ENCODE data around the gene R3HDM2. TPM values are rescaled to one million over a fixed set of nuclear protein-coding genes. Genes with fewer than 3 reads are reported as not detected.
A peak's percentile ranks its signal among the peaks of the same experiment; 100 is the strongest.

Gene R3HDM2
- total and polyA plus RNA-seq, 2 of the 13 experiments (the other 11 are each of a cell fraction or from before 2014, with no cell fraction given), result 11.1 to 23.5 TPM

GRCh38 chr12:57456145-57456700 is 25.4 kb upstream of the R3HDM2 start (continued):
- TF ChIP-seq, protein P1, sequence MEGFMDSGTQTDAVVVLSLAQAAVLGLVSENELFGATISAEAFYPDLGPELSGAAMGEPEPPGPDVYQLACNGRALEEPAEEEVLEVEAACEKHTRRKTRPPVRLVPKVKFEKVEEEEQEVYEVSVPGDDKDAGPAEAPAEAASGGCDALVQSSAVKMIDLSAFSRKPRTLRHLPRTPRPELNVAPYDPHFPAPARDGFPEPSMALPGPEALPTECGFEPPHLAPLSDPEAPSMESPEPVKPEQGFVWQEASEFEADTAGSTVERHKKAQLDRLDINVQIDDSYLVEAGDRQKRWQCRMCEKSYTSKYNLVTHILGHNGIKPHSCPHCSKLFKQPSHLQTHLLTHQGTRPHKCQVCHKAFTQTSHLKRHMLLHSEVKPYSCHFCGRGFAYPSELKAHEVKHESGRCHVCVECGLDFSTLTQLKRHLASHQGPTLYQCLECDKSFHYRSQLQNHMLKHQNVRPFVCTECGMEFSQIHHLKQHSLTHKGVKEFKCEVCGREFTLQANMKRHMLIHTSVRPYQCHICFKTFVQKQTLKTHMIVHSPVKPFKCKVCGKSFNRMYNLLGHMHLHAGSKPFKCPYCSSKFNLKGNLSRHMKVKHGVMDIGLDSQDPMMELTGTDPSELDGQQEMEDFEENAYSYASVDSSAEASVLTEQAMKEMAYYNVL (CRISPR knock-in tag; IDR thresholded peaks at IDR 0.05; ENCODE audit: borderline replicate concordance), result 0 out of 2 replicates have a peak, but pooled peaks have one; percentile 42
- TF ChIP-seq ZNF550 (CRISPR knock-in tag; IDR thresholded peaks at IDR 0.05; ENCODE audit: borderline replicate concordance), result no peak
- no peak for TF ChIP-seq HNF4A (CRISPR knock-in tag; IDR thresholded peaks at IDR 0.05)
- no peak for TF ChIP-seq ZNF841 (CRISPR knock-in tag; IDR thresholded peaks at IDR 0.05; ENCODE audit: borderline replicate concordance)
- no peak for TF ChIP-seq U2AF2 (IDR thresholded peaks at IDR 0.05; ENCODE audit: low read depth, low read length)
- TF ChIP-seq ZNF383 (CRISPR knock-in tag; IDR thresholded peaks at IDR 0.05; ENCODE audit: borderline replicate concordance), result no peak
- peak; percentile 66 for TF ChIP-seq MED1 (CRISPR knock-in tag; IDR thresholded peaks at IDR 0.05)
- TF ChIP-seq FOXK1 (CRISPR knock-in tag; IDR thresholded peaks at IDR 0.05; ENCODE audit: borderline replicate concordance, low read depth), result no peak; the same call in 1 of the 2 replicates
- TF ChIP-seq ZNF605 (CRISPR knock-in tag; IDR thresholded peaks at IDR 0.05), result 0 out of 2 replicates have a peak, but pooled peaks have one; percentile 63
- TF ChIP-seq ZNF333 (CRISPR knock-in tag; IDR thresholded peaks at IDR 0.05; ENCODE audit: borderline replicate concordance), result no peak
- peak; percentile 82 to 91 for TF ChIP-seq HMGXB4 (CRISPR knock-in tag; IDR thresholded peaks at IDR 0.05; ENCODE audit: borderline replicate concordance in 1 of 2, low read depth in 1 of 2)
- TF ChIP-seq TAF1 (CRISPR knock-in tag; IDR thresholded peaks at IDR 0.05), result no peak
- no peak for TF ChIP-seq ZFP1 (CRISPR knock-in tag; IDR thresholded peaks at IDR 0.05)
- TF ChIP-seq XRCC5 (optimal IDR thresholded peaks at IDR 0.05; ENCODE audit: low read length), result peak; percentile 85
- TF ChIP-seq ZNF761 (CRISPR knock-in tag; conservative IDR thresholded peaks at IDR 0.05), result 0 out of 2 replicates have a peak, but pooled peaks have one; percentile 55
- no peak for TF ChIP-seq KDM1A (CRISPR knock-in tag; IDR thresholded peaks at IDR 0.05)
- TF ChIP-seq PAF1 (CRISPR knock-in tag; IDR thresholded peaks at IDR 0.05), result no peak
- no peak for TF ChIP-seq ZNF44 (CRISPR knock-in tag; IDR thresholded peaks at IDR 0.05)
- TF ChIP-seq, protein P2, sequence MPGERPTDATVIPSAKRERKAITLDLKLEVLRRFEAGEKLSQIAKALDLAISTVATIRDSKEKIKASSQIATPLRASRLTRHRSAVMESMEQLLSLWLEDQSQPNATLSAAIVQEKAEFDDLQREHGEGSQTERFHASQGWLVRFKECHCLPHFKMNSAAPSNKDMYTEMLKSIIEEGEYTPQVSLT (CRISPR knock-in tag; IDR thresholded peaks at IDR 0.05; ENCODE audit: borderline replicate concordance, low read depth), result no peak
- TF ChIP-seq, protein P3, sequence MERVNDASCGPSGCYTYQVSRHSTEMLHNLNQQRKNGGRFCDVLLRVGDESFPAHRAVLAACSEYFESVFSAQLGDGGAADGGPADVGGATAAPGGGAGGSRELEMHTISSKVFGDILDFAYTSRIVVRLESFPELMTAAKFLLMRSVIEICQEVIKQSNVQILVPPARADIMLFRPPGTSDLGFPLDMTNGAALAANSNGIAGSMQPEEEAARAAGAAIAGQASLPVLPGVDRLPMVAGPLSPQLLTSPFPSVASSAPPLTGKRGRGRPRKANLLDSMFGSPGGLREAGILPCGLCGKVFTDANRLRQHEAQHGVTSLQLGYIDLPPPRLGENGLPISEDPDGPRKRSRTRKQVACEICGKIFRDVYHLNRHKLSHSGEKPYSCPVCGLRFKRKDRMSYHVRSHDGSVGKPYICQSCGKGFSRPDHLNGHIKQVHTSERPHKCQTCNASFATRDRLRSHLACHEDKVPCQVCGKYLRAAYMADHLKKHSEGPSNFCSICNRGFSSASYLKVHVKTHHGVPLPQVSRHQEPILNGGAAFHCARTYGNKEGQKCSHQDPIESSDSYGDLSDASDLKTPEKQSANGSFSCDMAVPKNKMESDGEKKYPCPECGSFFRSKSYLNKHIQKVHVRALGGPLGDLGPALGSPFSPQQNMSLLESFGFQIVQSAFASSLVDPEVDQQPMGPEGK (CRISPR knock-in tag; IDR thresholded peaks at IDR 0.05), result no peak
- no peak for TF ChIP-seq MED8 (CRISPR knock-in tag; IDR thresholded peaks at IDR 0.05; ENCODE audit: insufficient replicate concordance)
- TF ChIP-seq KLF16 (CRISPR knock-in tag; IDR thresholded peaks at IDR 0.05), result peak in 1 of 2 experiments; percentile 46; a peak in 1 of 4 replicates
- TF ChIP-seq MZF1 (CRISPR knock-in tag; IDR thresholded peaks at IDR 0.05; ENCODE audit: borderline replicate concordance), result no peak
- no peak for TF ChIP-seq MATR3 (CRISPR knock-in tag; IDR thresholded peaks at IDR 0.05)
- TF ChIP-seq ZNF441 (CRISPR knock-in tag; IDR thresholded peaks at IDR 0.05; ENCODE audit: borderline replicate concordance), result 0 out of 2 replicates have a peak, but pooled peaks have one; percentile 31
